ENCODE results near the gene DGKH. TPM values are rescaled to one million over a fixed set of nuclear protein-coding genes. Genes with fewer than 3 reads are reported as not detected.
"Not testable (repeated sequence)": the region's sequence is repeated elsewhere in the genome, so short reads cannot be mapped to it uniquely, and the experiment has no call there.

DGKH gene
- total and polyA plus RNA-seq, 2 of the 13 experiments (the other 11 are each of a cell fraction or from before 2014, with no cell fraction given): 0.01 to 0.13 TPM

- not testable (repeated sequence) for BruUV-seq (replicated peaks); H3K27me3 ChIP-seq (ENCODE audit: control insufficient read depth in 1 of 2, insufficient read depth in 2 of 2, low read length in 2 of 2)
Measured at GRCh38 chr13:42071179-42071578, 22.7 kb downstream of the DGKH start.

GRCh38 chr13:42071672-42072419, 23.4 kb downstream of the DGKH start:
- H3K27ac ChIP-seq (ENCODE audit: extremely low read length, insufficient read depth, low read length): no peak overlapping the region
- DNase-seq (ENCODE audit: low spot score): no peak
- 60% methylated on average over 12 of the region's 12 CpGs for WGBS (ENCODE audit: low lambda C conversion rate)
- ChIA-PET CTCF (ENCODE audit: low intra/inter-chr PET ratio, low total read pairs) (no interaction called here), POLR2A (no interaction called here)
- H3K4me2 ChIP-seq (ENCODE audit: low read depth, low read length): no peak overlapping the region
- H3K4me1 ChIP-seq (ENCODE audit: insufficient read depth, low read length): no peaks in the 10 kb centered on the region
- no peak overlapping the region for H3K9ac ChIP-seq (ENCODE audit: insufficient read depth, low read depth, low read length)
- no peaks in the 10 kb centered on the region for H3K27me3 ChIP-seq (ENCODE audit: control insufficient read depth in 1 of 2, insufficient read depth in 2 of 2, low read length in 2 of 2)
- H4K20me1 ChIP-seq (ENCODE audit: insufficient read depth, low read length): no peaks in the 10 kb centered on the region
- H3K79me2 ChIP-seq (ENCODE audit: insufficient read depth, low read length): no peaks in the 10 kb centered on the region
- H3K36me3 ChIP-seq (replicated peaks in 1 of 2; ENCODE audit: control insufficient read depth in 1 of 2, insufficient read depth in 2 of 2, low read length in 2 of 2): no peaks in the 10 kb centered on the region
- FAIRE-seq: no peak
- BruUV-seq (replicated peaks): no TSS peak
- no peak for ATAC-seq
- no peak overlapping the region for H2AFZ ChIP-seq (ENCODE audit: low read length)
- no peak overlapping the region for H3K4me3 ChIP-seq (replicated peaks in 1 of 3; ENCODE audit: insufficient read depth in 1 of 3, low read depth in 2 of 3, low read length in 3 of 3)
- intact Hi-C loops (cut with micrococcal nuclease; ENCODE audit: unreplicated experiment) (no loop called here), in situ Hi-C loops (cut with HindIII; ENCODE audit: extremely low pct_ligation_motif_present, low pct_unique_long_range_greater_than_20kb) (no loop called here)
- no peaks in the 10 kb centered on the region for H3K9me3 ChIP-seq (ENCODE audit: low read length)
- TF ChIP-seq ZNF780A (CRISPR knock-in tag; IDR thresholded peaks at IDR 0.05) (no peak), MAFK (conservative IDR thresholded peaks at IDR 0.05 in 1 of 2, IDR thresholded peaks at IDR 0.05 in 1 of 2; ENCODE audit: low read length in 2 of 2) (no peak), MXD4 (CRISPR knock-in tag; IDR thresholded peaks at IDR 0.05) (no peak), RBM39 (IDR thresholded peaks at IDR 0.05; ENCODE audit: low read depth, low read length, poor library complexity, severe bottlenecking) (no peak), SAP130 (CRISPR knock-in tag; IDR thresholded peaks at IDR 0.05; ENCODE audit: low read depth) (no peak), FLYWCH1 (CRISPR knock-in tag; IDR thresholded peaks at IDR 0.05) (no peak), ZNF326 (CRISPR knock-in tag; IDR thresholded peaks at IDR 0.05; ENCODE audit: borderline replicate concordance) (no peak), ZNF350 (CRISPR knock-in tag; IDR thresholded peaks at IDR 0.05; ENCODE audit: borderline replicate concordance, low read depth) (no peak), ZBTB8A (CRISPR knock-in tag; IDR thresholded peaks at IDR 0.05; ENCODE audit: borderline replicate concordance, low read depth) (no peak), ZC3H13 (CRISPR knock-in tag; IDR thresholded peaks at IDR 0.05) (no peak), NFKB2 (CRISPR knock-in tag; IDR thresholded peaks at IDR 0.05; ENCODE audit: borderline replicate concordance) (no peak), BCLAF1 (IDR thresholded peaks at IDR 0.05) (no peak), FOXP4 (CRISPR knock-in tag; IDR thresholded peaks at IDR 0.05) (no peak), ZFP36L2 (CRISPR knock-in tag; IDR thresholded peaks at IDR 0.05) (no peak)

More at GRCh38 chr13:42071179-42071578, 22.7 kb downstream of the DGKH start:
- H3K27ac ChIP-seq (ENCODE audit: extremely low read length, insufficient read depth, low read length); H3K4me3 ChIP-seq (replicated peaks in 1 of 3; ENCODE audit: insufficient read depth in 1 of 3, low read depth in 2 of 3, low read length in 3 of 3); H3K9me3 ChIP-seq (ENCODE audit: low read length); CTCF ChIA-PET (ENCODE audit: low intra/inter-chr PET ratio, low total read pairs); DNase-seq (ENCODE audit: low spot score); ATAC-seq; H3K4me2 ChIP-seq (ENCODE audit: low read depth, low read length); H3K36me3 ChIP-seq (replicated peaks in 1 of 2; ENCODE audit: control insufficient read depth in 1 of 2, insufficient read depth in 2 of 2, low read length in 2 of 2); FAIRE-seq; POLR2A ChIA-PET; intact Hi-C loops (cut with micrococcal nuclease; ENCODE audit: unreplicated experiment); H4K20me1 ChIP-seq (ENCODE audit: insufficient read depth, low read length); H2AFZ ChIP-seq (ENCODE audit: low read length); in situ Hi-C loops (cut with HindIII; ENCODE audit: extremely low pct_ligation_motif_present, low pct_unique_long_range_greater_than_20kb); H3K4me1 ChIP-seq (ENCODE audit: insufficient read depth, low read length); H3K9ac ChIP-seq (ENCODE audit: insufficient read depth, low read depth, low read length); H3K79me2 ChIP-seq (ENCODE audit: insufficient read depth, low read length): not testable (repeated sequence)
- 39% methylated on average over 4 of the region's 4 CpGs for WGBS (ENCODE audit: low lambda C conversion rate)
